GM21390 (cell line): ENCODE results near the gene CFAP210.
"Not testable (repeated sequence)": the region's sequence is repeated elsewhere in the genome, so short reads cannot be mapped to it uniquely, and the experiment has no call there.

ENCODE experiments used
- ATAC-seq: cut with Tn5 transposase; IDR thresholded peaks from one replicate; pipeline ENCODE4 v1.9.1; 2021; ENCODE audit not compliant: unreplicated experiment

CFAP210 gene

DNA sequence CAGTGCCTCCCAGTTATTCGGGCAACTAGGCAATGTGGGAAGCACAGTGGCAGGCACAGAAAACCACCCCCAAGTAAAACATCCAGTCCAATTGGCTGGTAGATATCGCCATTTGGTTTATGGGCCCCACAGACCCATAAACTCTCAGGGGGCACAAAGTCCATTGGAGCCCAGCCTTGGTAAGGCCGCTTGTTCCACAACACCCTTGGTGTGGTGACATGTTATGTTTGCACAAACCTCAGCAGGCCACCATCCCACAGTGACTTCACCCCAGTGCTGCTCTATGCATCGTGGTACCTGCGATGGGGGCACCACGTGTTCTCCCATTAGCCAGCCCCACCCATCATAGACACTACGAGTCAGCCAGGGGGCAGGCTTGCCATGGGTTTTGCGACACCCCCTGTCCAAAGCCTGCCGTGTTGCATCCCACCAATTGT lies 18.6 kb upstream of the CFAP210 start:
- no peak for ATAC-seq

GRCh38 chr2:169711751-169712509 lies 17.7 kb upstream of the CFAP210 start:
- no peak for ATAC-seq

GRCh38 chr2:169709981-169710380 lies 15.8 kb upstream of the CFAP210 start:
- ATAC-seq = no peak

- no peak for ATAC-seq
Measured at GRCh38 chr2:169709331-169709730, 15.1 kb upstream of the CFAP210 start.

DNA sequence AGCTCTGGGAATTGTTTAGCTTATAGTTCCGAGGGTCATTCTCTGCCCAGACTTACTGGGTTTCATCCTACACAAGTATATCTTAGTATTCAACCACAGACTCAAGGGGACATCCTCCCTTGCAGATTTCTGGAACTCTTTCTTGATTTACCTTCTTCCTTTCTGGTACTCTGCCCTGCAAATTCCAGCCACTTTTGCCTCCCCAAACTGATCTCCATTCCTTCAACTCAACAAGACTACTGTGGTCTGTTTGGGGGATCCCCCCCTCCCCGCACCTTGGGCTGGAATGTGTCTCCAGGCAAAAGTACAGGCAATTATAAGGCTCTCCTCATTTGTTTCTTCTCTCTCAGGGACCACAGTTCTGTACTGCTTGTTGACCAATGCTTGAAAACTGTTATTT lies 13.4 kb upstream of the CFAP210 start:
- ATAC-seq = no peak

- ATAC-seq = no peak
Measured at GRCh38 chr2:169705927-169706326, 11.7 kb upstream of the CFAP210 start.

DNA sequence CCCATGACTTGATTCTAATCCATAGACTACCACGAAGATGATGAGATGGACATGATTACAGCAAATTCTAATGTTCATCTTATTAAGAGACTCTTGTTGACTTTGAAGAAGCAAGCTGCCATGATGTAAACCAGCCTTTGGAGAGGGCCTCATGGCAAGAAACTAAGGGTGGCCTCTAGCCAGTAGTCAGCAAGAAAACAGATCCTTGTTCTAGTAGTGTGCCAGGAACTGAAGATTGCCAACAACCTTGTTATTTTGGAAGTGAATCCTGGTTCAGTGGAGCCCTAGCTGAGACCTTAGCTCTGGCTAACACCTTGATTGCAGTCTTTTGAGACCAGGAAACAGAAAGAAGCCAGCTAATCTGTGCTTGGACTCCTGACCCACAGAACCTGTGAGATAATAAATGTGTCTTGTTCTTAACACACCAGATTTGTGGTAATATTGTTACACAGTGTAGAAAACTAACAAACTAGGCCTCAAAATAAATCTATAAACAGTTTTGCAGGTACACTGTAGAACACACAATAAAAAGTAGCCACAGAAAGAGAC lies 10.0 kb upstream of the CFAP210 start:
- no peak for ATAC-seq

DNA sequence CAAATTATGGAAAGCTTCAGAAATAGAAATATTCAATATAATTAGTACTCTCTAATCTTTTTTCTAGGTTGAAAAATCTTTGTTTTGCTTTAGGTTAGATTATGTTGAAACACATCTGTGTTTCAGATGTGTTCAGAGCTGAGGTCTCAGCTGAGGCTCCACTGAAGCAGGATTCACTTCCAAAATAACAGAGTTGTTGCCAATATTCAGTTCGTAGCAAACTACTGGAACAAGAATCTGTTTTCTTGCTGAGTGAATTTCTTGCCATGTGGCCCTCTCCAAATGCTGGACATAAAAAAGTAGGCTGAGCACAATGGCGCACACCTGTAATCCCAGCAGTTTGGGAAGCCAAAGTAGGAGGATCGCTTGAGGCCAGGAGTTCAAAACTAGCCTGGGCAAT lies 8.8 kb upstream of the CFAP210 start:
- ATAC-seq = no peak

DNA sequence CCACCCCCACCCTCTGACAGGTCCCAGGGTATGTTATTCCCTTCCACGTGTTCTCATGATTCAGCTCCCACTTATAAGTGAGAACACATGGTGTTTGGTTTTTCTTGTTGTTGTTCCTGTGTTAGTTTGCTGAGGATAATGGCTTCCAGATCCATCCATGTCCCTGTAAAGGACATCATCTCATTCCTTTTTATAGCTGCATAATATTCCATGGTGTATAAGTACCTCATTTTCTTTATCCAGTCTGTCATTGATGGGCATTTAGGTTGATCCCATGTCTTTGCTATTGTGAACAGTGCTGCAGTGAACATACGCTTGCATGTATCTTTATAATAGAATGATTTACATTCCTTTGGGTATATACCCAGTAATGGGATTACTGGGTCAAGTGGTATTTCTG lies 5.0 kb upstream of the CFAP210 start:
- ATAC-seq = not testable (repeated sequence)

GRCh38 chr2:169696381-169696780 lies 2.2 kb upstream of the CFAP210 start:
- ATAC-seq = no peak

- no peak for ATAC-seq
Measured at GRCh38 chr2:169694894-169695260, 672 bp upstream of the CFAP210 start.

GRCh38 chr2:169693360-169693759 lies 845 bp downstream of the CFAP210 start:
- ATAC-seq = no peak

GRCh38 chr2:169692718-169693117 lies 1.5 kb downstream of the CFAP210 start:
- no peak for ATAC-seq

DNA sequence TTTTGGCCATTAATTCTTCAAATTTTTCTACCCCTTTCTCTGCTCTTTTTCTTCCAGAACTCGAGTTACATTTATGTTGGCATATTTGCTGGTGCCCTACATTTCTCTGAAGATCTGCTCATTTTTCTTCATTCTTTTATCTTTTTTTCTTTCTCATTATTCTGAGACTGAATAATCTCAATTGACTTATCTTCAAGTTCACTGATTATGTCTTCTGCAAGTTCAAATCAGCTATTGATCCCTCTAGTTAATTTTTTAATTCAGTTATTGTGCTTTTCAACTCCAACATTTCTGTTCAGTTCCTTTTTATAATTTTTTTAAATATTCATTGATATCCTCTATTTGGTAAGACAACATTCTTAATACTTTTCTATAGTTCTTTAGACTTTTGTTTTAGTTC lies 3.2 kb downstream of the CFAP210 start:
- ATAC-seq = no peak

- not testable (repeated sequence) for ATAC-seq
Measured at GRCh38 chr2:169687943-169688342, 6.3 kb downstream of the CFAP210 start.

- ATAC-seq = not testable (repeated sequence)
Measured at GRCh38 chr2:169686825-169687224, 7.4 kb downstream of the CFAP210 start.

DNA sequence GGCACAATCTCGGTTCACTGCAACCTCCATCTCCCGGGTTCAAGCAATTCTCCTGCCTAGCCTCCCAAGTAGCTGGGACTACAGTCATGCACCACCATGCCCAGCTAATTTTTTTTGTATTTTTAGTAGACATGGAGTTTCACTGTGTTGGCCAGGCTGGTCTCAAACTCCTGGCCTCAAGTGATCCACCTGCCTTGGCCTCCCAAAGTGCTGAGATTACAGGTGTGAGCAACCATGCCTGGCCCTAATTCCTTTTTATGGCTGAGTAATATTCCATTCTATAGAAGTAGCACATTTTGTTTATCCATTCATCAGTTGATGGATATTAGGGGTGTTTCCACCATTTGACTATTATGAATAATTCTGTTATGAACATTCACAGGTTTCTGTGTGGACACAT lies 9.5 kb downstream of the CFAP210 start:
- ATAC-seq = not testable (repeated sequence)

DNA sequence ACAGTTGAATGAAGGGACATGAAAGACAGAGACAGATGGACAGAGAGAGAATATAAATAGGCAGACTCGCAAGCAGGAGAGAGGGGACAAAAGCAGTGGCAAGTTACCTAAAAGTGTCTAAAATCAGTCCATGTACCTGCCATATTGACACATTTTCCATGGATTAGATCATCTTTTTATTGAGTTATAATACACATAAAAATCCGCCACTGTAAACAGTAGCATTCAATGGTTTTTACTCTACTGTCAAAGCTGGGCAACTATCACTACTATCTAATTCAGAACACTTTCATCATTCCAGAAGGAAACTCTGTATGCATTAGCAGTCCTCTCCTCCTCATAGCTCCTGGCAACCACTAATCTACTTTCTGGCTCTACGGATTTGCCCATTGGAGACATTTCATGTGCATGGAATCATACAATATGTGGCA lies 10.1 kb downstream of the CFAP210 start:
- ATAC-seq = no peak

DNA sequence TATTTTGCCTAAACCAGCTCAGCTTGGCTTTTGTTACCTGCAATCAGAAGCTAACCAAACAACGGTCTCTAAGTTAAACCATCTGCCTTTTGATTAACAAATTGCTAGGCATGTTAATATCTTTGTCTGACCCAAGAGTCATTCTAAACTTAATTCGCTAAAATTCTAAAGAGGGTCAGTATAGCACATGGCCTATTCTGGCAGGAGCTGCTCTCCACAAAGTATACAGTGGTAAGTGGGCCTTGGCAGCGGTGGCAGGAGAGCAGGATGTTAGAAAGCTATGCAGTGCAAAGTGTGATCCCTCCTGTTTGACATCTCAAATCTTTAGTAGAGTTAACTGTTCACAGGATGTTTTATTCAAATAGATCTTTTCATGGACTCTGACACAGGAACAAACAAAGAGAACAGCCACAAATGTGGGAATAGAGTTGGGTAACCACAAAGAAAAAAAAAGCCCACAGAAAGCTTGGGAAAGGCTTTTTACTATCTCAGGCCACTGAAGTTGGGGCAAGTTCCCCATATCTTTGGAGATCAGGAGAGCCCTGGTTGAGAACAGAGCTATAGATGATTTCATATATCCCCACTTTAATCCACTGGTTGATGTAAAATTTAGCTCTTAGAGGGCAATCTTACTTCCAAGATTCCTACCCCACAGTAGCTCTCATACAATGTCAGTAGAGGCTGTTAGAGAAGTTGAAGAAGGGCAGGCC lies 10.6 kb downstream of the CFAP210 start:
- no peak for ATAC-seq

DNA sequence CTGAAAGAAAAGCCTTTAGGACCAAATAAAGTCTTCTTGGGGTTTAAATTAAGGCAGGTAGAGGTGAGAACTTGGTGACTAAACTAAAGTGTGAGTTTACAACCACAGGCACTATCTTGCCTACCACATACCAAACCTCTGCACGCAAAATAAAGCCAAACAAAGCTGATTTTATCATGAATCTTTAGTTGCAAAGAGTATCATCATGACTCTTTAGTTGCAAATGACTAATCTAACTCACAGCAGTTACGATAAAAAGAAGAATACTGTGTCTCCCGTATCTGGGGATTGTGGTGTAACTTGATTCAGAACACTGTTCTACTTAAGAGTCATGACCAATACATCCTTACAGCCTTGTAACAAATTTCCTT lies 11.2 kb downstream of the CFAP210 start:
- no peak for ATAC-seq

- ATAC-seq = no peak
Measured at GRCh38 chr2:169676850-169677249, 17.4 kb downstream of the CFAP210 start.

- no peak for ATAC-seq
Measured at GRCh38 chr2:169676357-169676756, 17.8 kb downstream of the CFAP210 start.
